ENCODE measurements around the gene ZNF536. TPM values are rescaled to one million over a fixed set of nuclear protein-coding genes. Genes with fewer than 3 reads are reported as not detected.
"Not testable (repeated sequence)": the region's sequence is repeated elsewhere in the genome, so short reads cannot be mapped to it uniquely, and the experiment has no call there.

ZNF536 gene
- total and polyA plus RNA-seq, 9 donors = 1.9 to 7.0 (median 2.9) TPM

DNA sequence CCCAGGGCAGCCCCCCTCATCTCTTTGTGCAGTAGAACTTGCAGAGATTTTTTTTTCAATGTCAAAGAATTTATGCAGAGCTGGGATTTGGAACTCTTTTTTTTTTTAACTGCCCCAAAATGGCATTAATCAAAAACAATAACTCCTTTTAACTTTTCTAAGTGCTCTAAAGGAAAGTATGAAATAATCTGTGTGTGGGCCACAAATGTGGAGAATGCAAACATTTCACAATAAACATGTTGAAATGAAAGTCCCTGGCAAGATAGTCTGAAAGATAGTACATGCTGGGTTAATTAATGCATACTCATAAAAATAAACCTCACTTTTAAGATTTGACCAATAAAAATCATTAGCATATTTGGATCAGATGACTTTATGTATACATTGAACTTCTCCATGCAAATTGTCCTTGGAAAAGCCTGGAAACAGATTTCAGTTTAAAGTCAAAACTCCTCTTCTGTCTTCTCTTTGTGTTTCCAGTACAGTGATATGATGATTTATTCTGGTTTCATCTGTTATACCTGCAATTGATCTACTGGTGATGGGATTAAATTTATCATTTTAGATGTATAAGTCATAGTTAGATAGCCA lies 30.5 kb upstream of the ZNF536 start:
- H3K9me3 ChIP-seq (replicated peaks; ENCODE audit: control insufficient read depth, low read depth, low read length) = no peaks in the 10 kb centered on the region
- no peaks in the 10 kb centered on the region for H3K27me3 ChIP-seq (ENCODE audit: control insufficient read depth, insufficient read depth, low read length)
- H3K4me1 ChIP-seq (ENCODE audit: control insufficient read depth, insufficient read depth, low read length) = peaks cover 3% of the 10 kb centered on the region
- H3K36me3 ChIP-seq (ENCODE audit: control insufficient read depth, insufficient read depth, low read length) = no peaks in the 10 kb centered on the region
- no peak overlapping the region for H3K4me3 ChIP-seq (ENCODE audit: low read length)
- DNase-seq = no peak
- no peak overlapping the region for H3K27ac ChIP-seq (ENCODE audit: low read length)

DNA sequence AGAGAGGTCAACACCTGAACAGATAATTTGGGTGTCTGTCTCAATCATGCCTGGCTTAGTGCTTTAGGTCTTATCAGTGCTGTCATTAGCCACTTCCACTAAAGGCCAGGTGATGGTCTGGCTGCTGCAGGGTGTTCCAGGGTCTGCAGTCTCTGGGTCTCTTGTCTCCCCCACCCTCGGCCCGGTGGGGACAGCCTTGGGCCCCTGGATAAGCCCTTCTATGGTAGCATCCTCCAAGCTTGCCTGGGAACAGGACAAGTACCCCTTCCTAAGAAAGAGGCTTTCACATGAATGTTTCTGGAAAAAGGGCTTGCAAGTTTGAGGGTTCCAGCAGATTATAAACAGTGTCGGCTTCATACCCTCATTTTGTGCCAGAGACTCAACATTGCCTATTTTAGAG lies 29.3 kb upstream of the ZNF536 start:
- peaks cover 3% of the 10 kb centered on the region for H3K4me1 ChIP-seq (ENCODE audit: control insufficient read depth, insufficient read depth, low read length)
- no peak overlapping the region for H3K4me3 ChIP-seq (ENCODE audit: low read length)
- no peaks in the 10 kb centered on the region for H3K36me3 ChIP-seq (ENCODE audit: control insufficient read depth, insufficient read depth, low read length)
- H3K27me3 ChIP-seq (ENCODE audit: control insufficient read depth, insufficient read depth, low read length) = no peaks in the 10 kb centered on the region
- no peak for DNase-seq
- WGBS (ENCODE audit: insufficient coverage) = 85% methylated on average over 2 of the region's 3 CpGs
- no peaks in the 10 kb centered on the region for H3K9me3 ChIP-seq (replicated peaks; ENCODE audit: control insufficient read depth, low read depth, low read length)
- H3K27ac ChIP-seq (ENCODE audit: low read length) = no peak overlapping the region

DNA sequence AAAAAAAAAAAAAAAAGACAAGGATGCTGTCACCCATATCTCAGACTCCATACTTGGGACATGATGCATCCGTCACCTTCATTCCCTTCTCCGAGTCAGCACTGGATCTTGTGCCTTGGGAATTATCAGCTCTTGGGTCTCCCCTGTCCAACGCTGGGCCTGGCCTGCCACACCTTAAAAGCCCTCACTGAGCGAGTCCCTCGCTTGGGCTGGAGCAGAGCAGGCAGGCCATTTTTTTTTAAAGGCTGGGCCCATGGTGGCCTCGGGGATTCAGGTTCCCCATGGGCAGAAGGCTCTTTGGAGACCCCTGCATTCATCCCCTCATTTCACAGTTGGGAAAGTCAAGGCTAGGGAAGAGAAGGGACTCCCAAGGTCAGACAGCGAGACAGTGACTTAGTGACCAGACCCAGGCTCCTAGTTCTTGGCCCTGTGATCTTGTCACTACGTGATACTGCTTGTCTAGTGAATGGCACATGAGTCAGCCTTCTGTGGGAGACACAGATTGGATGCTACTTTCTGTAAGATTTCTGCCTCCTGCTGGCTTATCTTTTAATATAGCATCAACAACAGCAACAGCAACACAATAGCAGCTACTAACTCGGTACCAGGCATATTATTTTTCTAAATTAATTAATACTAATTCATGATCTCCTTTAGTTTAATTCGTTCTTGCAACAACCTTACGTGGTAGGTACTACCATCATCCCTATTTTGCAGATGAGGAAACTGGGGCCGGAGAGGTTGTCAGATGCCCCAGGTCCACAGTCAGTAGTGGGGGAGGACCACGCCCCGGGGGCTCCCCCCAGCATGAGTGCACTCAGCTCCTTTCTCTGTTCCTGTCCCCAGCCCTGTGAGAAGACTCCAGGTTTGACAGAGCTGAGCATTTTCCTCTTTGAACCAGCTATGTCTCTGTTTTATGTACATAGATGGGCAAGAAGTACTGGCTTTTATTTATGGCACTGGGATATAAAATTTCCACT lies 27.4 kb upstream of the ZNF536 start:
- 81% methylated on average over 6 of the region's 14 CpGs for WGBS (ENCODE audit: insufficient coverage)
- peaks cover 3% of the 10 kb centered on the region for H3K4me1 ChIP-seq (ENCODE audit: control insufficient read depth, insufficient read depth, low read length)
- no peak for DNase-seq
- H3K27me3 ChIP-seq (ENCODE audit: control insufficient read depth, insufficient read depth, low read length) = peaks cover 2% of the 10 kb centered on the region
- no peak overlapping the region for H3K4me3 ChIP-seq (ENCODE audit: low read length)
- no peaks in the 10 kb centered on the region for H3K9me3 ChIP-seq (replicated peaks; ENCODE audit: control insufficient read depth, low read depth, low read length)
- H3K27ac ChIP-seq (ENCODE audit: low read length) = no peak overlapping the region
- H3K36me3 ChIP-seq (ENCODE audit: control insufficient read depth, insufficient read depth, low read length) = no peaks in the 10 kb centered on the region

DNA sequence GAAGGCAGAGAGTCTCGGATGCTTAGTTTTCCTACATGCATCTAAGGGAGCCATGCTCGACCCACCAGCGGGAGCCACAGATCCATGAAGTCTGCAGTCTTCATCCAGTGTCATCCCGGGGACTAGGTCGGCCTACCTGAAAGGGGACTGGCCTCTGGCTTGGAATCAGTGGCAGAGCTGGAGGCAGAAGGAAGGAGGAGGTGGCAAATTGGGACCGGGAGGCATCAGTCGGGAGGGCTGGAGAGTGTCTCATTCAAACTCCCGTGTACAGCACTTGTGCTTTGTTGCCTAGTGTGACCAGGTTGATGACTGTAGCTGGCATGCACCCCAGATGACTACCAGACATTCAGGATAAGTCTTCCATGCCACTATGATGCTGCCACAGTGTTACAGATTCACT lies 26.5 kb upstream of the ZNF536 start:
- no peaks in the 10 kb centered on the region for H3K36me3 ChIP-seq (ENCODE audit: control insufficient read depth, insufficient read depth, low read length)
- no peak overlapping the region for H3K27ac ChIP-seq (ENCODE audit: low read length)
- peaks cover 2% of the 10 kb centered on the region for H3K27me3 ChIP-seq (ENCODE audit: control insufficient read depth, insufficient read depth, low read length)
- no peak overlapping the region for H3K4me3 ChIP-seq (ENCODE audit: low read length)
- no peaks in the 10 kb centered on the region for H3K9me3 ChIP-seq (replicated peaks; ENCODE audit: control insufficient read depth, low read depth, low read length)
- H3K4me1 ChIP-seq (ENCODE audit: control insufficient read depth, insufficient read depth, low read length) = peaks cover 2% of the 10 kb centered on the region
- WGBS (ENCODE audit: insufficient coverage) = 84% methylated on average over 8 of the region's 8 CpGs
- DNase-seq = no peak

DNA sequence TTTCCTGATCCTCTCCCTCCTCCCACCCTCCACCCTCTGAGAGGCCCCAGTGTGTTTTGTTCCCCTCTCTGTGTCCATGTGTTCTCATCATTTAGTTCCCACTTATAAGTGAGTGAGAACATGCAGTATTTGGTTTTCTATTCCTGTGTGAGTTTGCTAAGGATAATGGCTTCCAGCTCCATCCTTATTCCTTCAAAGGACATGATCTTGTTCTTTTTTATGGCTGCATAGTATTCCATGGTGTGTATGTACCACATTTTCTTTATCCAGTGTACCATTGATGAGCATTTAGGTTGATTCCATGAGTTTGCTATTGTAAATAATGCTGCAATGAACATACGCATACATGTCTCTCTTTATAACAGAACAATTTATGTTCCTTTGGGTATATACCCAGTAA lies 25.7 kb upstream of the ZNF536 start:
- H3K4me1 ChIP-seq (ENCODE audit: control insufficient read depth, insufficient read depth, low read length); DNase-seq; H3K27me3 ChIP-seq (ENCODE audit: control insufficient read depth, insufficient read depth, low read length); H3K27ac ChIP-seq (ENCODE audit: low read length); H3K4me3 ChIP-seq (ENCODE audit: low read length); H3K9me3 ChIP-seq (replicated peaks; ENCODE audit: control insufficient read depth, low read depth, low read length); H3K36me3 ChIP-seq (ENCODE audit: control insufficient read depth, insufficient read depth, low read length): not testable (repeated sequence)
- no CpG with 5 or more reads among the region's 1 CpG for WGBS (ENCODE audit: insufficient coverage)

DNA sequence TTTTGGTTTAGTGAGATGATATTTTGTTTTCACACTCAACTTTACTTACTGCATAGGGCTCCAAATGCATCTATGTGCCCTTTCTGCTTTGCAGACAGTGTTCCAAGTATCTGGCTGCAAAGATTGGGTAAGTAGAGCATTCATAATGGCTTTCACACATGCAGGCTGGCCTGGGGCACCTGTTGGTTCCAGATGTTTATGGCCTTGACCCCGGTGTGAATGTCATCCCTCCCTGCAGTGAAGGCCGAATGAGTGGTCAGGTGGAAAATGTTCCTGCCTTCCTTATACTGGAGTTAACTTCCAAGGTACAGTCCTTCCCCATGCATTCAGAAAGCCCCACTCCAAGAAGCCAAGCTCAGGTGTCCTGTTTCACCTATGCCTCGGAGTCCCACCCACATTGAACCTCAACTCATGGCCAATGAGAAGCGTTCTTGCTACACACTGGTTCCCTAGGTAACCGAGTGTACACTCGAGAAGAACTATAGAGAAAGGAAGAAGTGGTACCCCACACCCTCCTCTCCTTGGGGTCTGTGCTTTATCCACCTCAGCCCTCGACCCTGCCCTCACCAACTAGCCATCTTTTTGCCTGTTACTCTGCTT lies 23.0 kb upstream of the ZNF536 start:
- Histone ChIP-seq H3K9me3 (replicated peaks; ENCODE audit: control insufficient read depth, low read depth, low read length) (no peaks in the 10 kb centered on the region), H3K4me3 (ENCODE audit: low read length) (no peak overlapping the region), H3K27ac (ENCODE audit: low read length) (no peak overlapping the region), H3K36me3 (ENCODE audit: control insufficient read depth, insufficient read depth, low read length) (no peaks in the 10 kb centered on the region), H3K4me1 (ENCODE audit: control insufficient read depth, insufficient read depth, low read length) (no peaks in the 10 kb centered on the region), H3K27me3 (ENCODE audit: control insufficient read depth, insufficient read depth, low read length) (peaks cover 4% of the 10 kb centered on the region)
- DNase-seq = no peak
- WGBS (ENCODE audit: insufficient coverage) = no CpG with 5 or more reads among the region's 7 CpGs

DNA sequence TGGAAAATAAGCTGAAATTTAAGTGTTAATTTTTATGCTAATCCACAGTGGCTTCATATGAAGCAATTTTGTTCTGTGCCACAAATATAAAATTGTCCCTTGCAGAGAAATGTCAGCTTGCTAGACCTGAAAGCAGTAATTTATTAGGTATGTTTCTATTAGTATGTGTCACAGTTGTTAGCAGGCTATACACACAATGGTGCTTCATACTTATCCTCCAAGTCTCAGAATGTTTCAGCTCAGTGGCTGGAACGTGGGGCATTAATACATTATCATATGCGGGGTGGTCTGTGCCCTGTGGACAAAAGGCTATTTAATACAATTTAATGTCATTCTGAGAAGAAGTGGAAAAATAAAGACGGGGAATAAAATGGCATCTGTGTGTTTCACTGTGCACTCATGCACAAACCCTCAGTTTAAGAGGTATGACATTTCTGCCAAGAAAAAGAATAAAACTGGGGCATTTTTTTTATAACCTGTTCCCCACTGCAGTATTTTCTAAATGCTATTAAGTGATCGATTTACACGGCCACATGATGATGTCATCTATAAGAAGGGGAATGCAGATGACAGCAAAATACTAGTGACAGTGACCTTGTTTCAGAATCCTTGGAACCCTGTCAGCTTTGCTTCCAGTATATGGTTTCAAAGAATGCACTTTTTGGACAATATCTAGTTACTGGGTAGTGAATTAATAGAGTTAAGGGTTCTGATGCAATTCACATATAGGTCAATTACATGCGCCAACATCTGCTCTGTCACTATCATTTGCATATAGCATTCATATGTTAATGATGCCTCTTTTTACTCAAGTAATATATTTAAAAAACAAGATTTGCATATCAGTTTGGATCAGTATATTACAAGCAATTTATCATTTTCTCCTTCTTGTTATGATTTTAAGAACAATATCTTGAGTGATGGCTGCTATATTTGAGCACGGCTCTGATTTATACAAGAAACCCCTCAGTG lies 21.2 kb upstream of the ZNF536 start:
- H3K4me3 ChIP-seq (ENCODE audit: low read length) = no peak overlapping the region
- H3K27me3 ChIP-seq (ENCODE audit: control insufficient read depth, insufficient read depth, low read length) = peaks cover 4% of the 10 kb centered on the region
- no peaks in the 10 kb centered on the region for H3K4me1 ChIP-seq (ENCODE audit: control insufficient read depth, insufficient read depth, low read length)
- WGBS (ENCODE audit: insufficient coverage) = no CpG with 5 or more reads among the region's 7 CpGs
- H3K9me3 ChIP-seq (replicated peaks; ENCODE audit: control insufficient read depth, low read depth, low read length) = no peaks in the 10 kb centered on the region
- H3K27ac ChIP-seq (ENCODE audit: low read length) = no peak overlapping the region
- no peaks in the 10 kb centered on the region for H3K36me3 ChIP-seq (ENCODE audit: control insufficient read depth, insufficient read depth, low read length)
- no peak for DNase-seq

DNA sequence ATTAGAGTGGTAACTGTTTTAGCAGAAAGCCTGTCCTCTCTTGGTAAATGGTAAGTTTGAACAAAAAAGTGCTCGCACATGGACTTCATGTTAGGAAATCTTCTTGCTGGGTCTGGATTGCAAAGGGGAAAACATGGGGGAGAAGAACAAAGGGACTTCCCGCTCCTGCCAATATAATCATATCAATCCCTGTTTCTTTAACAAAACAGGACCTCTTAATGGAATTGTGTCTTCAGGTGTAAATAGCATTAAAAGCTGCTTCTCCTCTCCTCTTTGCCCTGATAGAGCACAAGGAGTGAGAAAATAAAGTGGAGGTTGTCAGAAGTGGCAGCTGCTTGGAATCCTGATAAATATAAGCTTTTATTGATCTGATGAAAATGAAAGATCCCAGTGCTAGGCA lies 20.4 kb upstream of the ZNF536 start:
- H3K27me3 ChIP-seq (ENCODE audit: control insufficient read depth, insufficient read depth, low read length) = peaks cover 4% of the 10 kb centered on the region
- no peak overlapping the region for H3K4me3 ChIP-seq (ENCODE audit: low read length)
- WGBS (ENCODE audit: insufficient coverage) = no CpG with 5 or more reads among the region's 2 CpGs
- no peak overlapping the region for H3K27ac ChIP-seq (ENCODE audit: low read length)
- H3K9me3 ChIP-seq (replicated peaks; ENCODE audit: control insufficient read depth, low read depth, low read length) = no peaks in the 10 kb centered on the region
- H3K4me1 ChIP-seq (ENCODE audit: control insufficient read depth, insufficient read depth, low read length) = no peaks in the 10 kb centered on the region
- DNase-seq = no peak
- H3K36me3 ChIP-seq (ENCODE audit: control insufficient read depth, insufficient read depth, low read length) = no peaks in the 10 kb centered on the region

DNA sequence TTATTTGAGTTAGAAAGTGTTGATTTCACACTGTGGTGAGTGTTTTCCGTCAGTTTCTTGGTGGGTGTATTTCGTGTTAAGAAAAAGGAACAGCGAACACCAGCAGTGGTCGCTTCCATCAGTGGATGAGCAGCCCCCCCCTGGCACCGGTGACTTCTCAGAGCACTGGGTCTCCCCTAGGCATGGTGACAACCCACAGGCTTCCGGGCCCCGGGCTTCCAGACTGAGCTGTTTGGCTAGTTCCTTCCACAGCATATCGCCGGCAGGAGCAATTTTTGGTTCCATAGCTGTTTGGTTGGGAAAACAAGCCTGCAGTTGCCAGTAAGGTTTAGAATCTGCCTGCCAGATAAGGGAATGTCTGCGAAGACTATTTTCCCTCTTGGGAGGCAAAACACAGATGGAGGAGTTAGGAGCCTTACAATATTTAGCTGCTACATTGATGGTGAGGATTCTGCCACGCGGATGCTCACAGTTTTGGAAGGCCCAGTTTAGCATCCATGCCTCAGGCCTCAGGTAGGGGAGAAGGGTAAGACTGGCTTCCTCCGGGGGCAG lies 18.7 kb upstream of the ZNF536 start:
- no peaks in the 10 kb centered on the region for H3K9me3 ChIP-seq (replicated peaks; ENCODE audit: control insufficient read depth, low read depth, low read length)
- H3K4me1 ChIP-seq (ENCODE audit: control insufficient read depth, insufficient read depth, low read length) = no peaks in the 10 kb centered on the region
- no peak for DNase-seq
- peaks cover 4% of the 10 kb centered on the region for H3K27me3 ChIP-seq (ENCODE audit: control insufficient read depth, insufficient read depth, low read length)
- no peaks in the 10 kb centered on the region for H3K36me3 ChIP-seq (ENCODE audit: control insufficient read depth, insufficient read depth, low read length)
- H3K4me3 ChIP-seq (ENCODE audit: low read length) = no peak overlapping the region
- no peak overlapping the region for H3K27ac ChIP-seq (ENCODE audit: low read length)
- WGBS (ENCODE audit: insufficient coverage) = 80% methylated on average over 7 of the region's 13 CpGs
